Measurements from ENCODE around the gene LYST. TPM values are rescaled to one million over a fixed set of nuclear protein-coding genes. Genes with fewer than 3 reads are reported as not detected.
A peak's percentile ranks its signal among the peaks of the same experiment; 100 is the strongest.
"Not testable (repeated sequence)": the region's sequence is repeated elsewhere in the genome, so short reads cannot be mapped to it uniquely, and the experiment has no call there.

Gene LYST
- 2.4 and 2.7 TPM in 2 replicates for polyA plus RNA-seq (2013)

- peak within 1 kb of the TSS; percentile 16 for H2BK5ac ChIP-seq (ENCODE audit: low read depth, low read length, poor library complexity)
- H4K12ac ChIP-seq (ENCODE audit: low read depth, low read length): peak within 1 kb of the TSS; percentile 67
- peaks cover 0 to 2% of the 10 kb centered on the region in 2 experiments for H3K4me1 ChIP-seq (ENCODE audit: control insufficient read depth in 1 of 2, insufficient read depth in 2 of 2, low read length in 2 of 2)
- peaks cover 5% of the 10 kb centered on the region for H3K79me1 ChIP-seq (ENCODE audit: low read length)
- peak within 1 kb of the TSS; percentile 80 for H2AFZ ChIP-seq (ENCODE audit: insufficient read depth, low read length, poor library complexity)
- H3K4me3 ChIP-seq (ENCODE audit: low read depth, low read length): peak within 1 kb of the TSS; percentile 90
- WGBS (ENCODE audit: extremely low coverage, insufficient coverage, insufficient read length): no CpG with 5 or more reads among the region's 71 CpGs
- peak; percentile 30 to 62 for DNase-seq
- H3K36me3 ChIP-seq (ENCODE audit: control insufficient read depth in 1 of 2, insufficient read depth in 2 of 2, low read length in 2 of 2): no peaks in the 10 kb centered on the region
- peaks cover 1% of the 10 kb centered on the region for H3K79me2 ChIP-seq (ENCODE audit: control insufficient read depth, insufficient read depth, low read length, poor library complexity)
- no peaks in the 10 kb centered on the region for H3K9me3 ChIP-seq (ENCODE audit: insufficient read depth, low read depth, low read length)
- H3K27ac ChIP-seq (ENCODE audit: low read depth, low read length): peak within 1 kb of the TSS; percentile 23
- H2BK120ac ChIP-seq (ENCODE audit: insufficient read depth, low read length, poor library complexity): peak within 1 kb of the TSS; percentile 27
- H3K27me3 ChIP-seq (ENCODE audit: insufficient read depth, low read length): no peaks in the 10 kb centered on the region
- H4K8ac ChIP-seq (ENCODE audit: low read depth, low read length): peak within 1 kb of the TSS; percentile 91
- H3K9ac ChIP-seq (ENCODE audit: low read length): peak within 1 kb of the TSS; percentile 74
- H3K4ac ChIP-seq (ENCODE audit: low read depth, low read length): no peak within 1 kb of the TSS
- peak within 1 kb of the TSS; percentile 61 for H3K14ac ChIP-seq (ENCODE audit: low read length)
- H2BK12ac ChIP-seq (ENCODE audit: low read length): no peak within 1 kb of the TSS
- H2AK5ac ChIP-seq (ENCODE audit: low read length): no peak within 1 kb of the TSS
- H3K23ac ChIP-seq (ENCODE audit: low read length): no peak within 1 kb of the TSS
- peak within 1 kb of the TSS; percentile 69 for H4K91ac ChIP-seq (ENCODE audit: low read depth, low read length)
- peak within 1 kb of the TSS; percentile 82 for H3K4me2 ChIP-seq (ENCODE audit: low read length)
- peak within 1 kb of the TSS; percentile 49 for H3K18ac ChIP-seq (ENCODE audit: low read length)
Measured at GRCh38 chr1:235866205-235866912, at the start of gene LYST. TSS of gene LYST (minus strand) at chr1:235866906. CDS start at chr1:235830417, 36,489 bp downstream.

- H3K4ac ChIP-seq (ENCODE audit: low read depth, low read length); H3K4me3 ChIP-seq (ENCODE audit: low read depth, low read length); H3K4me2 ChIP-seq (ENCODE audit: low read length); H2BK5ac ChIP-seq (ENCODE audit: low read depth, low read length, poor library complexity); H2AFZ ChIP-seq (ENCODE audit: insufficient read depth, low read length, poor library complexity); H3K27me3 ChIP-seq (ENCODE audit: insufficient read depth, low read length); H3K79me2 ChIP-seq (ENCODE audit: control insufficient read depth, insufficient read depth, low read length, poor library complexity); H3K9ac ChIP-seq (ENCODE audit: low read length); H3K18ac ChIP-seq (ENCODE audit: low read length); H3K14ac ChIP-seq (ENCODE audit: low read length); H4K91ac ChIP-seq (ENCODE audit: low read depth, low read length); H2BK12ac ChIP-seq (ENCODE audit: low read length); DNase-seq; H3K9me3 ChIP-seq (ENCODE audit: insufficient read depth, low read depth, low read length); H2BK120ac ChIP-seq (ENCODE audit: insufficient read depth, low read length, poor library complexity); H3K23ac ChIP-seq (ENCODE audit: low read length); H3K36me3 ChIP-seq (ENCODE audit: control insufficient read depth in 1 of 2, insufficient read depth in 2 of 2, low read length in 2 of 2); H3K27ac ChIP-seq (ENCODE audit: low read depth, low read length); H4K8ac ChIP-seq (ENCODE audit: low read depth, low read length); H4K12ac ChIP-seq (ENCODE audit: low read depth, low read length); H2AK5ac ChIP-seq (ENCODE audit: low read length): not testable (repeated sequence)
- Histone ChIP-seq H3K4me1 (ENCODE audit: control insufficient read depth in 1 of 2, insufficient read depth in 2 of 2, low read length in 2 of 2) (peaks cover 15% of the 10 kb centered on the region in 2 experiments), H3K79me1 (ENCODE audit: low read length) (peaks cover 17% of the 10 kb centered on the region)
- WGBS (ENCODE audit: extremely low coverage, insufficient coverage, insufficient read length): no CpG with 5 or more reads among the region's 4 CpGs
Measured at GRCh38 chr1:235915489-235915888, 48.8 kb upstream of the LYST start.

GRCh38 chr1:235913311-235913710, 46.6 kb upstream of the LYST start:
- no peaks in the 10 kb centered on the region for H3K79me2 ChIP-seq (ENCODE audit: control insufficient read depth, insufficient read depth, low read length, poor library complexity)
- peaks cover 6% of the 10 kb centered on the region for H3K79me1 ChIP-seq (ENCODE audit: low read length)
- no peak for DNase-seq
- no peak overlapping the region for H4K8ac ChIP-seq (ENCODE audit: low read depth, low read length)
- H3K14ac ChIP-seq (ENCODE audit: low read length): no peak overlapping the region
- no peak overlapping the region for H3K9ac ChIP-seq (ENCODE audit: low read length)
- H3K36me3 ChIP-seq (ENCODE audit: control insufficient read depth in 1 of 2, insufficient read depth in 2 of 2, low read length in 2 of 2): no peaks in the 10 kb centered on the region
- no peak overlapping the region for H3K4me2 ChIP-seq (ENCODE audit: low read length)
- peaks cover 7 to 18% of the 10 kb centered on the region in 2 experiments for H3K4me1 ChIP-seq (ENCODE audit: control insufficient read depth in 1 of 2, insufficient read depth in 2 of 2, low read length in 2 of 2)
- H2BK120ac ChIP-seq (ENCODE audit: insufficient read depth, low read length, poor library complexity): no peak overlapping the region
- H3K18ac ChIP-seq (ENCODE audit: low read length): no peak overlapping the region
- H2BK5ac ChIP-seq (ENCODE audit: low read depth, low read length, poor library complexity): no peak overlapping the region
- no CpG with 5 or more reads among the region's 1 CpG for WGBS (ENCODE audit: extremely low coverage, insufficient coverage, insufficient read length)
- no peaks in the 10 kb centered on the region for H3K9me3 ChIP-seq (ENCODE audit: insufficient read depth, low read depth, low read length)
- H3K4me3 ChIP-seq (ENCODE audit: low read depth, low read length): no peak overlapping the region
- no peak overlapping the region for H2AK5ac ChIP-seq (ENCODE audit: low read length)
- H4K12ac ChIP-seq (ENCODE audit: low read depth, low read length): no peak overlapping the region
- H3K27me3 ChIP-seq (ENCODE audit: insufficient read depth, low read length): no peaks in the 10 kb centered on the region
- H3K23ac ChIP-seq (ENCODE audit: low read length): no peak overlapping the region
- H2AFZ ChIP-seq (ENCODE audit: insufficient read depth, low read length, poor library complexity): no peak overlapping the region
- H3K4ac ChIP-seq (ENCODE audit: low read depth, low read length): no peak overlapping the region
- H4K91ac ChIP-seq (ENCODE audit: low read depth, low read length): no peak overlapping the region
- no peak overlapping the region for H2BK12ac ChIP-seq (ENCODE audit: low read length)
- no peak overlapping the region for H3K27ac ChIP-seq (ENCODE audit: low read depth, low read length)

GRCh38 chr1:235911876-235912275, 45.2 kb upstream of the LYST start:
- Histone ChIP-seq H3K9ac (ENCODE audit: low read length) (no peak overlapping the region), H2BK12ac (ENCODE audit: low read length) (peak overlapping the region; percentile 93), H2AFZ (ENCODE audit: insufficient read depth, low read length, poor library complexity) (no peak overlapping the region), H3K4me1 (ENCODE audit: control insufficient read depth in 1 of 2, insufficient read depth in 2 of 2, low read length in 2 of 2) (peaks cover 7 to 16% of the 10 kb centered on the region in 2 experiments), H3K27ac (ENCODE audit: low read depth, low read length) (peak overlapping the region; percentile 19), H3K36me3 (ENCODE audit: control insufficient read depth in 1 of 2, insufficient read depth in 2 of 2, low read length in 2 of 2) (no peaks in the 10 kb centered on the region), H3K27me3 (ENCODE audit: insufficient read depth, low read length) (no peaks in the 10 kb centered on the region), H3K9me3 (ENCODE audit: insufficient read depth, low read depth, low read length) (no peaks in the 10 kb centered on the region), H2BK5ac (ENCODE audit: low read depth, low read length, poor library complexity) (no peak overlapping the region), H3K14ac (ENCODE audit: low read length) (peak overlapping the region; percentile 3), H4K12ac (ENCODE audit: low read depth, low read length) (no peak overlapping the region), H3K4ac (ENCODE audit: low read depth, low read length) (peak overlapping the region; percentile 19), H3K18ac (ENCODE audit: low read length) (peak overlapping the region; percentile 35), H4K91ac (ENCODE audit: low read depth, low read length) (peak overlapping the region; percentile 26), H3K79me1 (ENCODE audit: low read length) (peaks cover 6% of the 10 kb centered on the region), H3K4me2 (ENCODE audit: low read length) (no peak overlapping the region), H3K23ac (ENCODE audit: low read length) (no peak overlapping the region), H3K4me3 (ENCODE audit: low read depth, low read length) (no peak overlapping the region), H3K79me2 (ENCODE audit: control insufficient read depth, insufficient read depth, low read length, poor library complexity) (no peaks in the 10 kb centered on the region), H2AK5ac (ENCODE audit: low read length) (no peak overlapping the region), H4K8ac (ENCODE audit: low read depth, low read length) (no peak overlapping the region), H2BK120ac (ENCODE audit: insufficient read depth, low read length, poor library complexity) (peak overlapping the region; percentile 61)
- no CpG with 5 or more reads among the region's 6 CpGs for WGBS (ENCODE audit: extremely low coverage, insufficient coverage, insufficient read length)
- no peak for DNase-seq

Data from trophoblast cell (in vitro differentiated cells and primary cell).